Kidney glomerular epithelial cell (primary cell): ENCODE data around the gene TMEM175.

Source experiments
- DNase-seq: peaks from one replicate; lab custom pipeline; 2025; lab: John Stamatoyannopoulos, UW

TMEM175 gene

DNA sequence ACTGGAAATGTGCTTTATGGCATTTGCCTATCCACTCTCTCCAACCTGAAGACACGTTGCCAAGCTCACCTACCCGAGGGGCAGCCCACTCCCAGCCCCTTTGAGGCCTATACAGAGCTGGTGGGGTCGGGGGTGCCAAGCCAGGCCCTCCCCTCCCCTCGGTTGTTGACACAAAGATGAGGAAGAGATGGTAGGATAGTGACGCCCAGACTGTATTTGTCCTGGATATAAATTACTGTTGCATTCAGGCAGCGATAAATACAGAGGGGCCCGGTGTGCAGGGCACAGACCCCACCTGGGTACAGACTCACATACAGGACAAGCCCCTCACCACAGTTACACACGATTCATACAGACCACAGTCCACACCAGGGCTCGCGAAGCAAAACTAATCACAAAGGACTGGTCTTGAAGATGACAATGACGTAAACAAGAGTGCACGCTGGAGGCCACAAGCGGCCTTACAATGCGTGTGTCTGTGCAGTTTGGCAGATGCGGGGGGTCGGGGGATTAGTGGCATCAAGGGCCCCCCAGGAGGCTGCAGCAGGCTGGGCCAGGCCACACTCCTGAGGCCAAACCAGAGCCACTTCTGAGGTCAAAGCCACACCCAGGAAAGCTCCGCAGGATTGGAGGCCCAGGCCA, 26.6 kb downstream of the TMEM175 start:
- no peak for DNase-seq

DNA sequence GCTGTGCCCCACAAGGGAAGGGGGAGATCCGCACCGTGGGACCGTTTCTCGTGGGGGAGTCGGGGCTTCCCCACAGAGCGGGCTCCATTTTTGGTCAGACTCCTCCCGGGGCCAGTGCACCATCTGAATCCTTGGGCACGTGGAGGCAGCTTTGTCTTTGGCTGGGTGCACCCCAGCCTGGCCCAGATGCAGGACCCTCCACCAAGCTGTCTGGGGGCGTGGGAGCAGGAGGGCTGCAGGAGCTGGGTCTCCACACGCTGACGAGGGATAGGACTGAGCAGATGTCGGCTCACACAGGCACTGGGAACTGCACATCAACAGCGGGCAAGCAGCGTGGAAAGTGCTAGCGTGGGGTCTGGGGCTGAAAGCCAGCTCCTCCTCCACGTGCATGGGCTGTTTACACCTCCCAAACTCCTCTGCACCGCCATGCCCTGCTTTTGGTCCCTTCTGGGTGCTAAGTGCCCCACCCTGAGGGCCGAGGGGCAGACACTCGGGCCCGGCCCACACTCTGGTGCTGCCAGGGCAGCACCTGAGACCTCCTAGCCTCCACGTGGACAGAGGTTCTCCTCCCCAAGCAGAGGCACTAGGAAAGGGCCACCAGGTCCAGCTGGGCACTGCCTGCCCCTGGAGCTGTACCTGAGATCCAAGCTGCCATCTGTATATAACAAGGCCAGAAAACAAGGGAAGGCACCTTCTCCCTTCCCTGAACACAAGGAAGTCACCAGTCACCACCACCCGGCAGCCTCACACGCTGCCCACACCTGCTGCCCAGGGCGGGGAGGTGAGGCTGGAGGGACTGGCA, 27.3 kb downstream of the TMEM175 start:
- no peak for DNase-seq

DNA sequence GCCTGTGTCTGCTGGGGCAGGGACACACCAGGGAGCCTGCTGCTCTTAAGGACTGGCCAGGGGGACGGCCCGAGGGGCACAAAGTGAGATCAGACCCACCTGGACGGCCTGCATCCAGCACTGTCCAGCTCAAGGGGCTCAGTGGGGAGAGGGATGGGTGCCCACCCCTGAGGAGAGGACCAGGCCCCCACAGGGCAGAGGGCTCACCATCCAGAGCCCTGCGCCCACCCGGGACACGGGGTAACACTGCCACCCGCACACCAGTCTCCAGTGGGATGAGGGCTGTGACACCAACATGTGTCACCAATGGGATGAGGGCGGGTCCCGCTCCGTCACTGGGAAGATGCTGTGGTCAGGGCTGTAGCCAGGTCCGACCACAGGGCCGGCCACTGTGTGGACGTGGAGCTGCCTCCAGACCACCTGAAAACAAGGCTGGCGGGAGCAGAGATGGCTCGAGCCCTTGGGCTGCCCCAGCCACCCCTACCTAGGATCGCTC, 27.9 kb downstream of the TMEM175 start:
- DNase-seq: no peak

DNA sequence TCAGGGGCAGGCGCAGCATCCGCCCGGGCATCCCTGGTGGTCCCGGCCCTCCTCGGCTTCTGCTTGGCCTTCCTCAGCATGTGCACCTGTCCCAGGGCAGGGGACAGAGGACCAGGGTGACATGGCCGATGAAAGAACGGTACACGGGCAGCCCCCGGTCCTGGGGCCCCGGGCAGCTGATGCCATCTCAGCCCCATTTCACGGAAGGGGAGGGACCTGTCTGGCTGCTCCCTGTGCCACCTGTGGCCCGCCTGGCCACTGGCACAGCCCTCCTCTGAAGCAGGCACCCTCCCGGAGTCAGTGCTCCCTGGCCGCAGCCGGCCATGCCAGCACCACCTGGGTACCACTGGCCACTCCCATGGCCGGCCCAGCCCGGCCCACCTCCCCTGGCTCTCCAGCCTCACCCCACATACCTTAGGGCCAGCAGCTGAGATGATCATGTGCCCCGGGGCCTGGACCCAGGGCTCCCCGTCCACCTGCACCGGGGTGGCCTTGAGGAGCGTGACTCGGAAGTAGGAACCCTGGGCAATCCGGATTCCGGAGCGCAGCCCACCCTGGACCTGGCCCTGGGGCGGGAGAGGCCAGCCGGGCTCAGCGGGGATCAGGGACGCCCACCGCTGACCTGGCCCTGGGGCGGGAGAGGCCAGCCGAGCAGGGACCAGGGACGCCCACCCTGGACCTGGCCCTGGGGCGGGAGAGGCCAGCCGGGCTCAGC, 28.5 kb downstream of the TMEM175 start:
- no peak for DNase-seq

DNA sequence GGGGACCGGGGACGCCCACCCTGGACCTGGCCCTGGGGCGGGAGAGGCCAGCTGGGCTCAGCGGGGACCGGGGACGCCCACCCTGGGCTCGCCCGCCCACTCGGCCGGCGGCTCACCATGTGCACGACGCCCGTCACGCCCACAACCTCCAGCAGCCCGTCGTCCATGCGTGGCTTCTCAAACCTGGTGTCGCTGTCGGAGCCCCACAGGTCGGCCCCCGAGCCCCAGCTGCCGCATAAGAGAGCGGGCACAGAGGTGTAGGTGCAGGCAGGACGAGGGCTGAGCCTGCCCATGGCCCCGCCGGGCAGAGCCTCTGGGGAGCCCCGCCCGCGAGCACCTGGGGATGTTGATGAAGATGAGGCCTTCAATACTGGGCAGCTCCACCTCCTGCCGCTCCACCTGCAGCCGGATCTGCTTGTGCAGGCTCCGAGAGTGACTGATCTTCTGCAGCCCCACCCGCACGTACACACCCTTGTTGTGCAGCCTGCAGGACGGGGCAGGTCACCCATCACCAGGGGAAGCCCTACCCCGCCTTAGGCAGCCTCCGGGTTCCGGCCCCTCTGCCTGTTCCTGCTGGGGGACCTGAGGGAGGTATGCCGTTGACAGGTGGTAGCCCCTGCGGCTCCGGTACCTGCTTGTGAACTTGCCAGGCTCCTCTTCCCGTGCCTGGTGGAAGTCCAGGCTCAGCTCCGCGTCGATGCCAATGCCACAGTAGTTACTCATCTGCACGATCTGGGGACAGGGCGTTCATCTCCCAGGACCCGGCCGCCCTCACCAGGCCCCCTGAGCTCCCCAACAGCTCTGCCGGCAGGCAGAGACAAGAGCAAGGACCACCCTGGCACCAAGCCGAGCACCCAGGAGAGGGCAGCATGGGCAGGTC, 29.3 kb downstream of the TMEM175 start:
- DNase-seq: no peak

DNA sequence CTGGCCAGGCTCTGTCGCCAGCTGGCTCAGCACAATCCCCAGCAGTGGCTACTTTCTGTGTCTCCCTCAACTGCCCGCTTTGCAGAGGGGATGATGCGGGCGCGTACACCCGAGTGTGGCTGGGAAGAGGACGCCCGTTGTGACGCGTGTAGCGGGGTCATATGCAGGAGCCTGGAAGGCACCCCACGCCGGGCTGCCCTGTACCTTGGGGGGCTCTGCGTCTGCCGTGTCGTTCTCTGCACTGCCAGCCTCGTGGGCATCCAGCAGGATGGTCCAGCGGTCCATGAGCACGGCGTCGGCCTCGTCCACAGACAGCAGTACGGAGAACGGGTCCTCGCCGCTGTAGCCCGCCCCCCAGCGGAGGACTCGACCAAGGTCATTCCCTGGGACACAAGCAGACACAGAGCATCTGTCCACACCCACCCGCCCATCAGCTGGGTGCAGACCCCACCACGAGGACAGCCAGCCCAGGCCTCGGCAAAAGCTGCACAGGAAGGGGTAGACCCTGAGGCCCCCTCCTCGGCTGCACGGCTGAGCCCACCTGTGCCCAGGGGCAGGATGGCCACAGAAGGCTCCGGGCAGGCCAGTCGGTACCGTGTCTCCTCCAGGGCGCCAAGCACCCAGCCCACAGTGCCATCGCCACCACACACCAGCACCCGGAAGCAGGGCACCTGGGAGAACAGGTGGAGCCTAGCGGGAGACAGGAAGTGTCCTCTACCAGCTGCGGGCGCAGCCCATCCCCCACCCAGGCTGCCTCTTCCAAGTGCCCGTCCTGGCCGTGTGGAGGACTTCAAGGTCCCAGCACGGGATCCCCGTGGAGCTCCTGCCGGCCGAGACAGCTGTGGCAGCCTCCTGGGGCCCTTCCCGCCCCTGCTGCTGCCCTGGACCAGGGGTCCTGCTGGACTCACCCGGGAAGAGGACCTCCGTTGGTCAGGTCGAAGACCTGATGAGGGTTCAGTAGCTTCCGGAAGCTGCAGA, 30.3 kb downstream of the TMEM175 start:
- no peak for DNase-seq

DNA sequence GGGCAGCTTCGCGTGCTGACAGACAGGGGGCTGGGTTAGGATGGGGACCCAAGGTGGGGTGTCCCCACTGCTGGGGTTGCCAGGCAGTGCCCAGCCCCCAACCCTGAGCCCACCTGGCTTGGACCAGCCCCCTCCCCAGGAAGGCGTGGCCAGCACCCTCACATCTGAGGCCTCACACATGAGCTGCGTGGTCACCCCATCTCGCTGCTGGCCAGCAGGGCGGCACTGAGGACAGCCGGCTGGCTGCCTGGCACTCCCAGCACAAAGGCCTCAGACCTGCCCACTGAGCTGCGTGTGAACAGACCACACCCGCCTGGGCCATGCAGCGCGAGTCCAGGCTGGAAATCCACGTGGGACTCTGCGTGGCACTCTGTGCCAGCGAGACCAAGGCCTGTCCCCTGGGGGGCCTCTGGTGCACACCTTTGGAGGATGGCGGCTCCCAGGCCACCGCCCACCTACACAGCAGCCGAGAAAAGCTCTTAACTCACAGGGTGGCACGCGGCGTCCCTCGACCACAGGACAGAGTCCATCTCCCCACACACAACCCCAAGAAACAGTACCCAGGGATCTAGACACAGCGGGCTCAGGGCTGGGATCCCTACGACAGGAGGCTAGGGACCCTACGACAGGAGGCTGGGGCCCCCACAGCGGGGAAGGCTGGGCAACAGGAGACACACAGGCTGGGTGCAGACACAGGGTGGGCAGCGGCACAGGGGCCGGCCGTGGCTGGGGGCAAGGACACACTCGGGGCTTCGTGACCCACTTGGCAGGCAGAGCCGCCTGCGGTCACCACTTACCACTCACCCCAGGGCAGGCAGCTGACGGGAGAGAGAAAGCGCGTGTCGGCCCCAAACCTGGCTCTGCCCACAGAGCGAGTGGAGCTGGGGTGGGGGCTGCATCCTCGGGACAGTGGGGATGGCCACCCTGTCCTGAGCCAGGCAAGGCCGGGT, 31.3 kb downstream of the TMEM175 start:
- no peak for DNase-seq

DNA sequence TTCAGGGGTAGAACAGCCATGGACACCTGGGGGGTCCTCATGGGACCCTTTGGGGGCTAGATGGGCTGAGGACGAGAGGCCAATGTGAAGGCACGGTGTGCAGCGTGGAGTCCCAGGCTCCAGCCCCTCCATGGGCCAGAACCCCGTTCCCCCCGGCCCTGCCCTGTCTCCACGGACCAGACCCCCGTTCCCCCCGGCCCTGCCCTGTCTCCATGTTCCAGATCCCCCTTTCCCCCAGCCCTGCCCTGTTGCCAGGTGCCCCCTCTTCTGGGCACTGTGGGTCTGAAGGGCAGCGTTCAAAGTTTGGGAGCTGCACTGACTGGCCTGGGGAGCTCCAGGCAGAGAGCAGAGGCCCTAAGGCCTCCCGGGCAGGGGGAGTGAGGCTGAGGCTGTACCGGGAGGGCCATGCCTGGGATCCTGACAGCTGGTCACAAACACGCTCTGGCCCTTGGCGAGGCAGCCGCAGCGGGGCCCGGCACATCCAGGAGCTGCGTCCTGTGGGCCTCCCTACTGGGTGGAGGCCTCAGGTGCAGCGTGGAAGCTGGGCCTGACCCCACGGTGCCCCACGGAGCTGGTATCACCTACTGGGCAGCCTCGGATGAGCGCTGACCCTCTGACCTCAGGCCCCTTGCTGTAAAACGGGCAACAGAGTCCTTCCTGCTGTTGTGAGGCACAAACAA, 32.2 kb downstream of the TMEM175 start:
- no peak for DNase-seq

DNA sequence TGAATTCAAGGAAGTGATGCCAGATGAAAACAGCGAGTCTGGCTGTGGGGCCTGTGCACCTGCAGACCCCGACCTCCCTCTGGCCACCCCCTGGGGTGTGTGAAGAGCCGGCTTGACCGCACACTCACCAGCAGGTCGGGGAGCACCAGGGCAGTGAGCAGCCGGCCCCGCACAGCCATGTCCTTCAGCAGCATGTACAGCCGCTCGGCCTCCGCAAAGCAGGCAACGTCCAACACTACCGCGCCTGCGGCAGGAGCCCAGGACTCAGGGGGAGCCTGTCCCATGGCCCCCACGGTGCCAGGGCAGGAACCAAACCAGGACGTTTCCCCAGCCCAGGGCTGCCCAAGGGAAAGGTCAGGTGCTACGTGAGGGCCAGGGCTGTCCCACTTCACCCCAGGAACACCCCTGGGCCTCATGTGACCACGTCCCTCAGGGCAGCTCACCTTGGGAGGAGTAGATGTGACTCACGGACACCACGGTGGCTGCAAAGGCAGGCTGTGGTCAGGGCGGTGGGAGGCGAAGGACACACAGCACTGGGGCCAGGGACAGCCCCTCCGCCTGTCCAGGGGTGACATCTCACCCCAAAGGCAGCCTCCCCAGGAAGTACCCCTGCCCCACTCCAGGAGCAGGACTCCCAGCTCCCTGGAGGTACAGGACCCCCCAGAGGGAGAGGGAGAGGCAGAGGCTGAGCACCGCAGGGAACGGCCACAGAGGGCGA, 32.9 kb downstream of the TMEM175 start:
- DNase-seq: no peak

DNA sequence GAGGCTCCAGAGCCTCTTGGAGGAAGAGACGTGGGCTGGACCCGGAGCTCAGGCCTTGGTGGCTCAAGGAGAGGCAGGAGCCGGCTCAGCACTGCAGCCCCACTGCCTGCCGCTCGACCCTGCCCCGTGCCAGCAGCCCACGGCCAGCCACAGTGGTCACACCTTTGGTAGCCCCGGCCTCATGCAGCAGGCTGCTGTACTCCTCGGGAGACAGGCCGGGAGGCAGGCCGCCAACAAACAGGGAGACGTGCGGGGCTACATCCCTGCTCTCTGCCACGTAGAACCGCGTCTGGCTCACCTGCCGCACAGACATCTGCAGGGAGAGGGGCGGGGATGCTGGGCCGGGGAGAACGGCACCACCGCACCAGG, 33.5 kb downstream of the TMEM175 start:
- DNase-seq: no peak

DNA sequence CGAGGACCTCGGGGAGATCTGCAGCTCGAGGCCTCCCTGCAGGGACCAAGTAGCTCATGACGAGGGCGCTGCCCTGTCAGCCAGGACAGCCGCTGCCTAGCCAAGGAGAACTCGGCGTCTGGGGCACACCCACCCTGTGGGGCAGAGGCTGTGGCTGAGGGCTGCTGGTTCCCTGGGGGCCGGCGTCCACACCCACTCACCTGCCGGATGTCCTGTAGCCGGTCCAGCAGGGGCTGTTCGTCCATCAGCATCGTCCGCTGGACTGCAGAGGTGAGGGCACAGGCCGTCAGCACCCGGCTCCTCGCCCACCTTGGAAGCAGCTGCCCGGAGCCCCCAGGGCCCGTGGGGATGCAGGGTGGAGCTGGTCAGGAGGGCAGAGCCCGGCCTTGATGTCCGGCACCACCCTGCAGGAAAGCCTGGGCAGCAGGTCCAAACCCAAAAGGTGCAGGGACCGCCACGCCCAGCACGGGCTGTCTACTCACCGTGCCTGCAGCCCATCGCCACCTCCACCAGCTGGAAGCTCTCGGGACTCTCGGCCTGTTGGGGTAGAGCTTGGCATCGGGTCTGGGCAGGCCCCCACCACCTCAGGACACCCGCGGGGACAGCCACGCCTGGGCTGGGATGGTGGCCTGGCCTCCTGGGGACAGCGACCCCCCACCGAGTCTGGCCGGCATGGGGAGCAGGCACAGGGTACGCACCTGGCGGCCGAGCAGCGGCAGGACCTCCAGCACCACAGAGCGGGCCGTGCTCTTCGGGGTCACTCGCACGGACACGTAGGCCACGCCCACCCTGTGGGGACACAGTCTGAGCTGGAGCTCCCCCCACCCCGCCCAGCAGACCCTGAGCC, 34.2 kb downstream of the TMEM175 start:
- no peak for DNase-seq

DNA sequence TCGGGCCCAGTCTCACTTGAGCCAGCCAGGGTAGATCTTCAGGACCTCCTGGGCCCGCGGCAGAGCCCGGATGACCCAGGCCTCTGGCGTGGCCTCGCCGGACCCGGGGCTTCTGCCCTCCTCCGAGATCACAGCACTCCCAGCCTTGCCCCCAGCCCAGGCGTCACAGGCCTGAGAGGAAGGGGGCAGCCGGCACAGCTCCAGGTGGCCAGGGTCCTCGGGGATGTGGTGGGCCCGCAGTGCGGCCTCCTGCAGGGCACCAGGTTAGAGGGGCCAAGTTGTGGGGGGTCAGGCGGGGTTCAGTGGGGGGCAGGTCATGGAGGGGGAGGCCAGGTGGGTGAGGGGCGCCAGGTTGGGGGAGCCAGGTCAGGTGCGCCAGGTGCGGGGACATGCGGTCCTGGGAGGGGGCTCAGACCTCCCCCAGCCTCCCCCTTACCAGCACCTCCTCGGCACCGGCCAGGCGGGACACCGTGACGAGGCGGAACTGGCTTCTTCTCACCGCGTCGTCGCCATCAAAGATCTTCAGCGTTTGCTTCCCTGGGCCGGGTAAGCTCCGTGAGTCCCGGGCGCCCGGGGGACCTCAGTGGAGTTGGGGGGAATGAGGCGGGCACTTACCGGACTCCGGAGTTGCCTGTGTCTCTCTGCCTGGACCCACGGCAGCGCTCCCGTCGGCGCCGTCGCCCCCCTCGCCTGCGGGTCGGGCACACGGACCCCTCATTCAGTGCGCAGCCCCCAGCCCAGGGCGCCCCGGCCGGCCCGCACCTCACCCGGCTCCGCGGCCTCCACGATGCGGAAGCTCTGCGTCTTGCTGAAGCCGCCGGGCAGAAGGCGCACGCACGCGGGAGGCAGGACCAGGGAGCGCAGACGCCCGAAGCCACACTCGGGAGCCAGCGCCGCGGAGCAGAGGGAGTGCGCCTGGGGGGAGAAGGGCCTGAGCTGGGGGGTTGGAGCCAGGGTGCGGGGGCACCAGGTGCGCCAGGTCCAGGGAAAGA, 35.1 kb downstream of the TMEM175 start:
- no peak for DNase-seq

DNA sequence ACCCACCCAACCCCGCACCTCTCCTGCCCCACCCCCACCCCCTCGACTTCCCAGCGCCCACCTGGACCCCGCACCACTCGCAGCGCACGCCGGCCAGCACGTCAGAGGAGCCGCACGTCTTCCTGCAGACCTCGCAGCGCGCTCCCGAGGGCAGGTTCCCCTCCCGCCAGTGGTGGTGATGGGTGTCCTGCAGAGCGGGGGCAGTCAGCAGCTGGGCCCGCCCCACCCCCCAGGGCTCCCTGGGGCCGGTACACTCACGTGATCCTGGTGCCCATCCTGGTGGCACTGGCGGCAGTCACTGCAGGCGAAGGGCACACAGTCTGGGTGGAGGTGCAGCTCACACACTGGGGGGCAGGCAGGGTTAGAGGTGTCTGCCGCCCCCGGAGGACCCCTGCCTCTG, 36.0 kb downstream of the TMEM175 start:
- no peak for DNase-seq

DNA sequence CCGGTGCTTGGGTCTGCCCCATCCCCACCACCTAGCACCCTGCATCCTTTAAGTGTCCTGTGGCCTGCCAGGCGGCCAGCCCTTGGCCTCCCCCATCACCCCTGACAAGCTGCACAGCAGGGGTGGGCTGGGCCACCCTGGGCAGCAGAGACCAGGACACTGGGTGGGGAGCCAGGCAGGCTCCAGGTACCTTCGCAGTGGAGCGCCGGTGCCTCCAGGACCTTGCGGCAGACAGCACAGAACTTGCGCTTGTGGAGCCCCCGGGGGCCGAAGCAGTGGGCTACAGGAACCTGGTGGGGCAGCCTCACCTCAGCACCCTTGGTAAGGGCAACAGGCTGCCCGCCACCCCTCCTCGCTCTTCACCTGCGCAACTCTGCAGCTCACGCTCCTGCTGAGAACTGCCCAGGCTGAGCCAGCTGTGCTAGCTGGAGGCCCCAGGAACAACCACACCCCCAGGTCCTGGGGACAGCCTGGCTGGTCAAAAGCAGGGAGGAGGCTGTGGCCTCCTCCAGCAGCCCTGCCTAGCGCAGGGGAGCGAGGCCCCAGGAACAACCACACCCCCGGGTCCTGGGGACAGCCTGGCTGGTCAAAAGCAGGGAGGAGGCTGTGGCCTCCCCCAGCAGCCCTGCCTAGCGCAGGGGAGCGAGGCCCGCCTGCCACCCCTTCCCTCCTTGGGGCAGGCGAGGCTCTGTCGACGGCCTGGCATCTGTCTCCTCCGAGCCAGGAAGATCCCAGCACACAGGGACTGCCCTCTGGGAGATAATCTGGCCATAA, 36.5 kb downstream of the TMEM175 start:
- DNase-seq: no peak

DNA sequence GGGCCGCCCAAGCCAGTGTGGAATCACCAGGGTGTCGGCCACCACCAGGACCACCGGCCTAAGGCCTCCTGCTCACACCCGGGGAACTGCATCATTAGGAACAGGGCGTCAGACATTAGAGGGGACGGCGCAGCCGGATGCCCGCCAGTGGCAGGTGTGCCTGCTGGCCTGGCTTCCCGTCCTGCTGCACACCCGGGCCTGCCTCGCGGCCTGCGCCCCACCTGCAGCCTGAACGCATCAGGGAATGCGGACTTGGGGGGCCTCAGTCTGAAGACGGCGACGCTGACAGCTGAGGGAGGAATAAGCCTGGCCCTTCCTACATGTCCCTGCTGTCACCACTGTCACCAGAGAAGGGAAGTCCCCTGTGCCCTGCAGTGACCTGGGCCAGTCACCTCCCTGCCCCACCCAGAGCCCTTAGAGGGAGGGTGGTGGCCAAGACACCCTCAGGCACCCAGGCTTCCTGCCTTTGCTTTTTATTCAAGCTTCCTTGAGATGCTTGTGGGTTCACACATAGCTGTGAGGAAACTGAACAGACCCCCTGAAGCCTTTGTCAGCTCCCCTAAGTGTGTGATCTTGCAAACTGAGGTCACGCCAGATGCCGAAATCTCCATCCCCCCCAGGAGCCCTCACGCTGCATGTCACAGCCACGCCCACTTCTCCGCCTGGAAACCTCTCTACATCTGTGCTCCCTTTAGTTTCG, 37.9 kb downstream of the TMEM175 start:
- DNase-seq: no peak
